HG02870 (cell line): ENCODE data around the gene HPCAL4.

Experiments used
- ATAC-seq: cut with Tn5 transposase; IDR thresholded peaks from one replicate; pipeline ENCODE4 v1.9.1; 2021; ENCODE audit warnings: mild to moderate bottlenecking, moderate library complexity; ENCODE audit not compliant: unreplicated experiment

The HPCAL4 gene

DNA sequence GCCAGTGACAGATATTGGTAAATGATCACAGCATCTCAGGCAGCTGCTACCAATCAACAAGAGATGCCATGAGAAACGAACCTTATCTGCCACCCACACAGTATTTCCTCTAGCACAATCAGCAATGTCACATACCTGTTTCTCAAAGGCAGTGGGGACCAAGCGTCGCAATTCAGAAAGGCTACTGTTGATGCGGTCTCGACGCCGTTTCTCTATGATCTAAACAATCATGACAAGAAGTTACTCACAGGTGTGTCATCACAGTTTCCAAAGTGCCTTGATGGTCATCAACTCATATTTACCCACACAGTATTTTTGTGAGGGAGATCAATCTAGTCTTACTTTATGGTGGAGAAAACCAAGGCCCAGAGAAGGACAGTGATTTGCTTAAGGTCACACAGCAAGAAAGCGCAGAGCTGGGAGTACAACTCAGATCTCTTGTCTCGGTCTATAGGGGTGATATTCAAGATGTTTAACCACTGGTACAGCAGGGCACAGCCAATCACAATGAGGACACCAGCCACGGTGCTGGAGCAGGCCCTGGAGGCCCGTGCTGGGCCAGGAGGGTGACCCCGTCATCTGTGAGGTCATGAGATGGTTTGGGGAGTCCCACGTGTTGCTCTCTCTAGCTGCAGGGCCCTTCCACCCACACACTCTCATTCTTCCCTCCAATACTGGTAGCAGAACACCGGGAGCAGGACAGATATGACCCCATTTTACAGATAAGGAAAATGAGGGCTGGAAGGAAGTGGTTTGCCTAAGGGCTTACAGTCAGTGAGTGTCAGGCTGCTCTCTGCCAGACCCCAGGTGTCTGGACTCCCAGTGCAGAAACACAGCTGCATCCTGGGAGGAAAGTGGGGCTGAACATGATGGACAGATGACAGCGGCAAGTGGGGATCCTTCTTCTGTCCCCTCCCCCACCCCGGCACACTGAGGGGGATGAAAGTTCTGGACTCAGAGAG lies 59.6 kb downstream of the HPCAL4 start:
- ATAC-seq, result no peak

DNA sequence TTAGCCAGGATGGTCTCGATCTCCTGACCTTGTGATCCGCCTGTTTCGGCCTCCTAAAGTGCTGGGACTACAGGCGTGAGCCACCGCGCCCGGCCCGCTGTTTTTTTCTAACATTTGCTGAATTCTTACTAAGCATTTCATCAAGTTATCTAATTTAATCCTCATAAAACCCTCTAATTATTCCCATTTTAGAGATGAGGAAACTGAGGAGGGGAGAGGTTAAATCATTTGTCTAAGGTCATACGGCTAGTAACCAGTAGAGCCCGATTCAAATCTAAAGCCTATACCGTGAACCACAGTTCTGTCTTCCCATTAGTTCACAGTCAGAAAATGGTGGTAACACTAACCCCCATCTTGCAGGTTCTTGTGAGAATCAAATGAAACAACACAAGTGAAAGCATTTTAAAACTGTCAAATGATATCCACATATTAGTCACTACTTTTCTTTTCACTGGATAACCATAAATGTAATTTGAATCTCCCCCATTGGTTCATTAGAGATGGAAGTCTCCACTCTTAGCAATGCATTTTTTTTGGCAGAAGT lies 62.4 kb downstream of the HPCAL4 start:
- no peak for ATAC-seq
